Mucosa of stomach (tissue), 1 donor: Measurements from ENCODE around the gene PNKP.

Experiments used
- H3K27me3 ChIP-seq: one replicate; pipeline ENCODE4 v1.7.0; 2013; ENCODE audit warnings: mild to moderate bottlenecking, low read length; ENCODE audit not compliant: control insufficient read depth, insufficient read depth
- H3K36me3 ChIP-seq: one replicate; pipeline ENCODE4 v1.7.0; 2013; ENCODE audit warnings: low read length; ENCODE audit not compliant: control insufficient read depth, insufficient read depth
- H3K4me1 ChIP-seq: one replicate; pipeline ENCODE4 v1.7.0; 2013; ENCODE audit warnings: mild to moderate bottlenecking, low read length; ENCODE audit not compliant: control insufficient read depth, insufficient read depth
- H3K4me3 ChIP-seq: one replicate; pipeline ENCODE4 v1.7.0; 2013; ENCODE audit warnings: low read length
- H3K9ac ChIP-seq: one replicate; pipeline ENCODE4 v1.7.0; 2013; ENCODE audit warnings: mild to moderate bottlenecking, low read length, moderate library complexity
- H3K9me3 ChIP-seq: one replicate; pipeline ENCODE4 v1.7.0; 2013; ENCODE audit warnings: mild to moderate bottlenecking, low read length, moderate library complexity; ENCODE audit not compliant: control insufficient read depth
- donor health status: Pancreatic carcinoma.

The PNKP gene

DNA sequence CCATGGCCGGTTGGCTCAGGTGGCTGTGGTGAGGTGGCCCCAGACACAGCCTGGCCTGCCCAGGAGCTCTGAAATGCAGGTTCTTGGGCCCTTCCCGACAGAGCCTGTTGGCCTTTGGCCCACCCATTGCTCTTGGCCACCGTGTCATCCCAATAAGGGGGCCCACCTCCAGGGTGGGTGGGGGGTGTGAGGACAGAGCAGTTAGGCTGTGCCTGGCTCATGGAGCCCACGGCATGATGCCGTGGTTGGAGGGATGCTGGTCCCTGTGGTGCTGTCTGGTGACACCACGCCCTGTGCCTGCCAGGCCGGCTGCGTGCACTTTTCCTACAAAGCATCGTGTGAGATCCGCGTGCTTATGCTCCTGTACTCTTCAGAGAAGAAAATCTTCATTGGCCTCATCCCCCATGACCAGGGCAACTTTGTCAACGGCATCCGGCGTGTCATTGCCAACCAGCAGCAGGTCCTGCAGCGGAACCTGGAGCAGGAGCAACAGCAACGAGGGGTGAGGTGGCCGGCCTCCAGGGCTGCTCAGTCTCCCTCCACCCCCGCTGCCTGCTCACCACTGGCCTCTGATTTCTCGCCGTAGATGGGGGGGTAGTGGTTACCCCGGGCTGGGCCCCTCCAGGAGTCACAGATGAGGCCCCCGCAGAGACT is 7.6 kb downstream of the PNKP start:
- no peaks in the 10 kb centered on the region for H3K9me3 ChIP-seq
- no peak overlapping the region for H3K9ac ChIP-seq
- no peak overlapping the region for H3K4me3 ChIP-seq
- peaks cover 15% of the 10 kb centered on the region for H3K4me1 ChIP-seq
- no peaks in the 10 kb centered on the region for H3K27me3 ChIP-seq
- H3K36me3 ChIP-seq, result peaks cover 31% of the 10 kb centered on the region

DNA sequence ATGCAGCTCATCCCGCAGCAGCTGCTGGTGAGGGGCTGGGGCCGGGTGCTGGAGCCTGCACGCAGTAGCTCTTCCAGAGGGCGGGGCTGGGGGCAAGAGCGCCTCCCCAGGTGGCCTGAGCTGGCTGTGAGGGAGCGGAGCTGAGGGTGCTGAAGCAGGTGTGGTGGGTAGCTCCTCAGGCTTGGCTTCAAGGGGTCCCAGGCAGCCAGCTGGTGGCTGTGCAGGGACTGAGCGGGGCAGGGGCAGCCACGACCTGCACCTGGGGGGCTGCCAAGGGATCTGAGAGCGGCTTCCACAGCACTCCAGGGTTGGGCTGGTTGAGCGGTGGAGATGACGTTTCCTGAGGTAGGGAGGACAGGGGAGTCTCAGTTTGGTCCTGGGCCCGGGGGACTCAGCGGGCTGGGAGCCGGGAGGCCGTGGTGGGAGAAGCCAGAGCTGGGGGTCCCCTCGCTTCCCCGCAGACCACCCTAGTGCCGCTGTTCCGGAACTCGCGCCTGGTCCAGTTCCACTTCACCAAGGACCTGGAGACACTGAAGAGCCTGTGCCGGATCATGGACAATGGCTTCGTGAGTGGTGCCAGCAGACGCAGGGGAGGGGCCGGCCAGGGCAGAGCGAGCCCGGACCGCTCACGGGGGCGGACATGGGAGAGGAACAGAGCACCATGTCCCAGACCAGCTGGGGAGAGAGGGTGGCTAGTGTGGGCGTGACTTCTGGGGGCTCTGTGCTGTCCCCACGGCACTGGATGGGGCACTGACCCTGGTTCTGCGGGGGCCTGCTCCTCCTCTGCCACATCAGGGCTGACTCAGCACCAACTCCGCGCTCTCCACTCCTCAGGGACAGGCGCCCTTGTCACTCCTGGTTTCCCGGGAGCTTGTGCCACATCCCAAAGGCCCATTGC is 9.0 kb downstream of the PNKP start:
- Histone ChIP-seq H3K27me3 (no peaks in the 10 kb centered on the region), H3K9me3 (no peaks in the 10 kb centered on the region), H3K36me3 (peaks cover 20% of the 10 kb centered on the region), H3K4me3 (no peak overlapping the region), H3K9ac (no peak overlapping the region), H3K4me1 (peaks cover 19% of the 10 kb centered on the region)

DNA sequence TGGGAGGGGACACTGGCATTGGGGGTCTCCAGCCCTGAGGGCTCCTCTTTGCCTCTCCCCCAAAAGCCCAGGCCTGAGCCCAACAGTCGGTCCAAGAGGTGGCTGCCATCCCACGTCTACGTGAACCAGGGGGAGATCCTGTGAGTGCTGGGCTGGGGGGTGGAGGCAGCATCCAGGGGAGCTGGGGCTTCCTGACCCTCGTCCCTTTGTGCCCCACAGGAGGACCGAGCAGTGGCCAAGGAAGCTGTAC is 9.6 kb downstream of the PNKP start:
- Histone ChIP-seq H3K36me3 (peaks cover 20% of the 10 kb centered on the region), H3K4me1 (peaks cover 24% of the 10 kb centered on the region), H3K4me3 (no peak overlapping the region), H3K9me3 (no peaks in the 10 kb centered on the region), H3K9ac (no peak overlapping the region), H3K27me3 (no peaks in the 10 kb centered on the region)

DNA sequence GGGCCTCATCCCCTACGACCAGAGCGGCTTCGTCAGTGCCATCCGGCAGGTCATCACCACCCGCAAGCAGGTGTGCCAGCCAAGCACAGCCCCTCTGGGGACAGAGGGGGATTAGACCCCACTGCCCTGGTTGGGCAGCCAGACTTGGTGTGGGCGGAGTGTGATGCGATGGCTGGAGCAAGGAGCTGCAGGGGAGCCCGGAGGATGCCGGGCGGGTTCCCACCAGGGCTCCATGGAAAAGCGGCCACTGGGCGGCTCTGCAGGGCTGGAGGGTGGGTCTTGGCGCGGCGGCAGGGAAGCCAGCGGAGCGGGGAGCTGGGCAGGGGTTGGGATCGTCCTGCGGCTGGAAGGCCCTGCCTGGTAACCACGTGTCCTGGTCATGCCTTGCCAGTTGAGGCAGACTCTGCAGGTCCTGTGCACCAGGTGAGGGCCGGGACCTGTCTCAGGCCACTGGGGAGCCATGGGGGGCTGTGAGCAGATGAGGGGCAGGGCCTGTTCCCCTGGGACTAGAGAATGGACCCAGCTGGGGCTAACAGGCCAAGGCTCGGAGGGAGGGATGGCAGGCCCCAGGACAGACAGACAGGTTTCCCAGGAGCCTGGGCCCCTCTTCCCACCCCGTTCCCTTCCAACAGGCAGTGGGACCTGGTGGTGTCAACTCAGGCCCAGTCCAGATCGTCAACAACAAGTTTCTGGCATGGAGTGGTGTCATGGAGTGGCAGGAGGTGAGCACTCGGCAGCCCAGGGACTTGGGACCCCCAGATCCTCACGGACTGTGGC is 10.1 kb downstream of the PNKP start:
- Histone ChIP-seq H3K27me3 (no peaks in the 10 kb centered on the region), H3K9ac (no peak overlapping the region), H3K9me3 (no peaks in the 10 kb centered on the region), H3K4me3 (no peak overlapping the region), H3K36me3 (peaks cover 20% of the 10 kb centered on the region), H3K4me1 (peaks cover 30% of the 10 kb centered on the region)

DNA sequence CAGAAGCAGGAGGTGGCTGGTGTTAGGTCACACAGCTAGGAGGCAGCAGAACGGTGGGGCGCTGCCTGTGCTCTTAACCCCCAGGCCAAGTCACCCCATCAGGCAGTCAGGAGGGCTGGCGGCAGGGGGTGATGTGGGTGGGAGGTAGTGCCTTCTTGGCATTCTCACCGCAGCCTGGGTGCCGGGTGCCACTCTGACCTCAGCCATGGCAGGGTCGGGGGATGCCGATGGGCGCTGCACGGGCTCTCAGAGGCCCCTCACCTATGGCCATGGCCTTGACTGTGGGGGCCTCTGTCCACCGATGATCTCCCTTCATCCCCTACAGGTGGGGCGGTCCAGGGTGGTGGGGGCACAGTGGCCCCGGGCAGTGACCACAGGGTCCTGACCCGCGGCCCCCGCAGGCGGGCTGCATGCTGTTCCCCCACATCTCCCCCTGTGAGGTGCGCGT is 10.8 kb downstream of the PNKP start:
- no peaks in the 10 kb centered on the region for H3K27me3 ChIP-seq
- H3K9me3 ChIP-seq, result no peaks in the 10 kb centered on the region
- H3K9ac ChIP-seq, result no peak overlapping the region
- no peak overlapping the region for H3K4me3 ChIP-seq
- peaks cover 20% of the 10 kb centered on the region for H3K36me3 ChIP-seq
- H3K4me1 ChIP-seq, result peaks cover 31% of the 10 kb centered on the region

DNA sequence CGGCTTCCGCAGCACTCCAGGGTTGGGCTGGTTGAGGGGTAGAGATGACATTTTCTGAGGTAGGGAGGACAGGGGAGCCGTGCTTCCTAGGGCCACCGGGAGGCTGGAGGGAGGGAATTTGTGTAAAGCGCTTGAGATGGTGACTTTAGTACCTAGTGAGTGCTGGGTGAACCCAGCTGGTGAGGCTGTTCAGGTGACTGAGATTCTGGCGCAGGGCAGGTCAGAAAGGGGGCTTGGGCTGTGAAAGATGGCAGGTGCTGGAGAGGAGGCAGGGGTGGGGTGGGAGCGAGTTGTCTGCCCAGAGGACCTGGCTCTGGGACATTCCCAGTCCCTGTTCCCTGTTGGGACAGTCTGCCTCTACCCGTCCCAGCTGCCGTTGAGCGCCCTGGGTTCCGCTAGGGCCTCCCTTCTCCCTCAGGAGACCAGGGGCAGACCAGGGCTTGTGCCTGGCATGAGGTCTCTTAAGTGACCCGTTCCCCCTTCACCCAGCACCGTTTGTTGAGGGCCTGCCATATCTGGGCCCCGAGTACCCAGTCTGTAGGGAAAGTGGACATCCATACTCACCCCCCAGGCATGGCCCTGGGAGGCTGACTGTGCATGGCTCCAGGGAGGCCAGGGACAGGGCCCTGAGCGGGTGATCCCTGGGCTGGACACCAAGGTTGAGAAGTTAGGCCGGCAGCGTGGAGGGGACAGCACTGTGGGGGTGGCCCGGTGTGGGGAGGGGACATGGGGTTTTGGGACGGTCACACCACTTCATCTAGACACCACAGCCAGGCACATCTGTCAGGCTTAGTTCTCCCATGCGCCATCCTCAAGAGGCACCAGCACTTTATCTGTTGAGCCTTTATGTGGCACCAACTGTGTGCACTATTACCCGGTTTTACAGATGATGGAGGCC is 11.5 kb downstream of the PNKP start:
- H3K27me3 ChIP-seq, result no peaks in the 10 kb centered on the region
- peaks cover 20% of the 10 kb centered on the region for H3K36me3 ChIP-seq
- H3K9ac ChIP-seq, result no peak overlapping the region
- H3K4me1 ChIP-seq, result peaks cover 25% of the 10 kb centered on the region
- no peaks in the 10 kb centered on the region for H3K9me3 ChIP-seq
- no peak overlapping the region for H3K4me3 ChIP-seq

DNA sequence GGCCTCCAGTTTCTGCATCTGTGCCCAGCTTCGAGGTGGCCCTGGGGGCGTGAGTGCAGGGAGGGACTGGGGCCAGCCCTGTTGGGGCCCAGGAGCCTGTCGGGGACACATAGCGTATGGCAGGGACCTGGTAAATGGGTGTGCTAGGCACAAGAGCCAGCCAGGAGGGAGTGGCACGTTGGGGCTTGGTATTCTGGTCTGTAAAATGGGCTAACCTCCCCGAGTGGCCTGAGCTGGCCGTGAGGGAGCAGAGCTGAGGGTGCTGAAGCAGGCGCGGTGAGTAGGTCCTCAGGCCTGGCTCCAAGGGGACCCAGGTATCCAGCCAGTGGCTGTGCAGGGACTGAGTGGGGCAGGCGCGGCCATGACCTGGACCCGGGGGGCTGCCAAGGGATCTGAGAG is 12.1 kb downstream of the PNKP start:
- no peaks in the 10 kb centered on the region for H3K9me3 ChIP-seq
- H3K4me1 ChIP-seq, result peaks cover 23% of the 10 kb centered on the region
- H3K4me3 ChIP-seq, result no peak overlapping the region
- no peaks in the 10 kb centered on the region for H3K27me3 ChIP-seq
- H3K36me3 ChIP-seq, result peaks cover 13% of the 10 kb centered on the region
- no peak overlapping the region for H3K9ac ChIP-seq

DNA sequence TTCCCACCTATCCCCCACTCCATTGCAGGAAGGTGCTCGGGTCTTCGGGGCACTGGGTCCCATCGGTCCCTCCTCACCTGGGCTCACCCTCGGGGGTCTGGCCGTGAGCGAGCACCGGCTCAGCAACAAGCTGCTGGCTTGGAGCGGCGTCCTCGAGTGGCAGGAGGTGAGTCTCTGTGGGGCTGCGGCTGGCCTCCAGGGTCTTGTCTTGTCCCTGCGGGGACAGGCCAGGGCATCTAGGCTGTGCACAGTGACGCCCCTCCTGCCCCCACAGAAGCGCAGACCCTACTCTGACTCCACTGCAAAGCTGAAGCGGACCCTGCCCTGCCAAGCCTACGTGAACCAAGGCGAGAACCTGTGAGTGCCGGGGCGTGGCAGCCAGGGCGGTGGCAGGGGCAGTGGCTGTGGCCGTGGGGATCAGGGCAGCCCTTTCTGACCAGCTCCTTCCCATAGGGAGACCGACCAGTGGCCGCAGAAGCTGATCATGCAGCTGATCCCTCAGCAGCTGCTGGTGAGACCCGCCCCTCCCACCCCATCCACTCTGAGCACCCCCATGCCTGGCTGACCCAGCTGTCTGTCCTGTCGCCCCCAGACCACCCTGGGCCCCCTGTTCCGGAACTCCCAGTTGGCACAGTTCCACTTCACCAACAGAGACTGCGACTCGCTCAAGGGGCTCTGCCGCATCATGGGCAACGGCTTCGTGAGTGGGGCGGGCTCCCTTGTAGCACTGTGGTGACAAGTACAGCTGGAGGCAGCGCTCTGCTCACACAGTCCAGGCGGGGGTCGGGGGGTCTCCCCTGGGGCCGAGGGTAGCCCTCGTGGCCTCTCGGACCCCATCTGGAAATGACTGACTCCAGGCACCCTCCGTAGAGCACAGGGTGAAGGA is 12.8 kb downstream of the PNKP start:
- Histone ChIP-seq H3K9me3 (no peaks in the 10 kb centered on the region), H3K27me3 (no peaks in the 10 kb centered on the region), H3K4me3 (no peak overlapping the region), H3K36me3 (peaks cover 11% of the 10 kb centered on the region), H3K4me1 (peaks cover 30% of the 10 kb centered on the region), H3K9ac (no peak overlapping the region)

DNA sequence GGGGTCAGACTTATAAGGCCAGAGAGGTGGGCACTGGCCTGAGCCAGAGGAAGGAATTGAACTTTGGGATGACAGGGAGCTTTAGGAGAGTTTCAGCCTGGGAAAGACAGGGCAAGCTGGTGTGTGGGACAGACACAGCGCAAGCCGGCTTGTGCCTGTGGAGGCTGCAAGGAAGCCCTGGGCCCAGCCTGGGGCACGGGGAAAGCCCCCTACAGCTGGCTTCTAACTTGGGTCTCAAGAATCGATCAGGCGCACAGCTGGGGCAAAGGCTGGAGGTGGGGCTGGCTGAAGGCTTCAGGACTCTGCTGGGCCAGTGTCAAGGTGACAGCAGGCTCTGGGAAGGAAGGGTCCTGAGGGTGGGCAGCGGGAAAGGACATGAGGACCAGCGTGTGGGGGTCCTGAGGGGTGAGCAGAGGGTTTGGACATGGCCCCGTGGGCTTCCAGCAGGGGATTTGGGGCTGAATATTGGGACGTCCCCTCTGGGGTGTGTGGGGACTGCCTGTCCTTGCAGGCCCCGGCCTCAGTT is 13.5 kb downstream of the PNKP start:
- H3K9ac ChIP-seq, result no peak overlapping the region
- H3K36me3 ChIP-seq, result peaks cover 9% of the 10 kb centered on the region
- H3K4me3 ChIP-seq, result no peak overlapping the region

DNA sequence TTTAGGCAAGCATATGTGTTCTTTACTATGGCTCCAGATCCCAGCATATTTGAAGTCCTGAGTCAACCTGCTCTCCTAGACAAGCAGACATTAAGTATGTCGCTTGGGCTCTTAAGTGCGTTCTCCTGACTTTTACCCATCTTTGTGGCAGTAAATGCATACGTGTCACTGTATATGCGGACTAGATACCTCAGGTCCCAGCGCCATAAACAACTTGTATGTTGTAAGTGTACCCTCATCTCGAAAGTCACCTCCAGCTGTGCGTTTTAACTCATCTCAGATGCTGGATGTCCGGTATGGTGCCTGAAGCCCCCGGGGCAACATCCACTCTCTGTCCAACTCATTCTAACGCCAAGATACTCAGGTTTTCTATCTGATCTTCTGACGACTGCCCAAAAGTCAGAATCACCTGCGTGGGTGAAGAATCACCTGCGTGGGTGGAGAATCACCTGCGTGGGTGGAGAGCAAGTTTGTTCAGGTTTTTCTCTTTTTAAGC is 14.7 kb downstream of the PNKP start:
- Histone ChIP-seq H3K9ac (no peak overlapping the region), H3K4me1 (peaks cover 30% of the 10 kb centered on the region), H3K27me3 (no peaks in the 10 kb centered on the region), H3K4me3 (peak overlapping the region; percentile 14), H3K36me3 (peaks cover 8% of the 10 kb centered on the region), H3K9me3 (no peaks in the 10 kb centered on the region)

More for the DNA sequence above, 13.5 kb downstream of the PNKP start:
- Histone ChIP-seq H3K27me3 (no peaks in the 10 kb centered on the region), H3K4me1 (peaks cover 30% of the 10 kb centered on the region), H3K9me3 (no peaks in the 10 kb centered on the region)
